ENCODE measurements around the gene EXOC3L2.
"Not testable (repeated sequence)": the region's sequence is repeated elsewhere in the genome, so short reads cannot be mapped to it uniquely, and the experiment has no call there.

Gene EXOC3L2

GRCh38 chr19:45271098-45271734 lies 26.0 kb upstream of the EXOC3L2 start:
- Mint-ChIP-seq H3K9me3 (no peaks in the 10 kb centered on the region), H3K36me3 (ENCODE audit: low read depth) (peaks cover under 1% of the 10 kb centered on the region), H3K4me3 (no peak overlapping the region), H3K27me3 (ENCODE audit: low read depth) (no peaks in the 10 kb centered on the region), H3K27ac (no peak overlapping the region), H3K4me1 (ENCODE audit: low read depth) (no peaks in the 10 kb centered on the region)
- no peak for DNase-seq (ENCODE audit: low spot score)

GRCh38 chr19:45269939-45270338 lies 24.7 kb upstream of the EXOC3L2 start:
- not testable (repeated sequence) for H3K4me3 Mint-ChIP-seq; H3K27me3 Mint-ChIP-seq (ENCODE audit: low read depth); H3K9me3 Mint-ChIP-seq; H3K36me3 Mint-ChIP-seq (ENCODE audit: low read depth); DNase-seq (ENCODE audit: low spot score); H3K4me1 Mint-ChIP-seq (ENCODE audit: low read depth); H3K27ac Mint-ChIP-seq

GRCh38 chr19:45267296-45267695 lies 22.1 kb upstream of the EXOC3L2 start:
- no peak overlapping the region for H3K27ac Mint-ChIP-seq
- DNase-seq (ENCODE audit: low spot score): no peak
- no peaks in the 10 kb centered on the region for H3K36me3 Mint-ChIP-seq (ENCODE audit: low read depth)
- H3K4me3 Mint-ChIP-seq: no peak overlapping the region
- no peaks in the 10 kb centered on the region for H3K4me1 Mint-ChIP-seq (ENCODE audit: low read depth)
- H3K9me3 Mint-ChIP-seq: no peaks in the 10 kb centered on the region
- no peaks in the 10 kb centered on the region for H3K27me3 Mint-ChIP-seq (ENCODE audit: low read depth)

- Mint-ChIP-seq H3K4me3 (no peak overlapping the region), H3K4me1 (ENCODE audit: low read depth) (no peaks in the 10 kb centered on the region), H3K27me3 (ENCODE audit: low read depth) (no peaks in the 10 kb centered on the region), H3K27ac (no peak overlapping the region), H3K9me3 (no peaks in the 10 kb centered on the region), H3K36me3 (ENCODE audit: low read depth) (no peaks in the 10 kb centered on the region)
- DNase-seq (ENCODE audit: low spot score): no peak
Measured at GRCh38 chr19:45265375-45265774, 20.2 kb upstream of the EXOC3L2 start.

GRCh38 chr19:45264781-45265317 lies 19.6 kb upstream of the EXOC3L2 start:
- Mint-ChIP-seq H3K27me3 (ENCODE audit: low read depth) (no peaks in the 10 kb centered on the region), H3K4me3 (no peak overlapping the region), H3K4me1 (ENCODE audit: low read depth) (no peaks in the 10 kb centered on the region), H3K9me3 (no peaks in the 10 kb centered on the region), H3K27ac (no peak overlapping the region), H3K36me3 (ENCODE audit: low read depth) (no peaks in the 10 kb centered on the region)
- DNase-seq (ENCODE audit: low spot score): no peak

GRCh38 chr19:45263013-45263412 lies 17.8 kb upstream of the EXOC3L2 start:
- H3K27me3 Mint-ChIP-seq (ENCODE audit: low read depth): no peaks in the 10 kb centered on the region
- no peak overlapping the region for H3K4me3 Mint-ChIP-seq
- H3K27ac Mint-ChIP-seq: no peak overlapping the region
- H3K4me1 Mint-ChIP-seq (ENCODE audit: low read depth): no peaks in the 10 kb centered on the region
- no peak for DNase-seq (ENCODE audit: low spot score)
- no peaks in the 10 kb centered on the region for H3K36me3 Mint-ChIP-seq (ENCODE audit: low read depth)
- H3K9me3 Mint-ChIP-seq: no peaks in the 10 kb centered on the region

- Mint-ChIP-seq H3K36me3 (ENCODE audit: low read depth) (no peaks in the 10 kb centered on the region), H3K9me3 (no peaks in the 10 kb centered on the region), H3K27ac (no peak overlapping the region), H3K4me3 (no peak overlapping the region), H3K4me1 (ENCODE audit: low read depth) (no peaks in the 10 kb centered on the region), H3K27me3 (ENCODE audit: low read depth) (no peaks in the 10 kb centered on the region)
- DNase-seq (ENCODE audit: low spot score): no peak
Measured at GRCh38 chr19:45262570-45262969, 17.4 kb upstream of the EXOC3L2 start.

- no peaks in the 10 kb centered on the region for H3K27me3 Mint-ChIP-seq (ENCODE audit: low read depth)
- no peaks in the 10 kb centered on the region for H3K9me3 Mint-ChIP-seq
- no peak overlapping the region for H3K27ac Mint-ChIP-seq
- DNase-seq (ENCODE audit: low spot score): no peak
- no peak overlapping the region for H3K4me3 Mint-ChIP-seq
- H3K4me1 Mint-ChIP-seq (ENCODE audit: low read depth): peaks cover under 1% of the 10 kb centered on the region
- no peaks in the 10 kb centered on the region for H3K36me3 Mint-ChIP-seq (ENCODE audit: low read depth)
Measured at GRCh38 chr19:45258862-45259261, 13.7 kb upstream of the EXOC3L2 start.

- Mint-ChIP-seq H3K27ac (no peak overlapping the region), H3K4me3 (no peak overlapping the region), H3K36me3 (ENCODE audit: low read depth) (no peaks in the 10 kb centered on the region), H3K9me3 (no peaks in the 10 kb centered on the region), H3K4me1 (ENCODE audit: low read depth) (peaks cover 18% of the 10 kb centered on the region), H3K27me3 (ENCODE audit: low read depth) (no peaks in the 10 kb centered on the region)
- no peak for DNase-seq (ENCODE audit: low spot score)
Measured at GRCh38 chr19:45256836-45257235, 11.6 kb upstream of the EXOC3L2 start.

- Mint-ChIP-seq H3K4me1 (ENCODE audit: low read depth) (peaks cover 20% of the 10 kb centered on the region), H3K4me3 (no peak overlapping the region), H3K27ac (no peak overlapping the region), H3K9me3 (no peaks in the 10 kb centered on the region), H3K36me3 (ENCODE audit: low read depth) (no peaks in the 10 kb centered on the region), H3K27me3 (ENCODE audit: low read depth) (peaks cover 1% of the 10 kb centered on the region)
- DNase-seq (ENCODE audit: low spot score): no peak
Measured at GRCh38 chr19:45255611-45256157, 10.5 kb upstream of the EXOC3L2 start.

- DNase-seq (ENCODE audit: low spot score): no peak
- H3K9me3 Mint-ChIP-seq: no peaks in the 10 kb centered on the region
- H3K4me3 Mint-ChIP-seq: peak overlapping the region; percentile 84
- H3K27me3 Mint-ChIP-seq (ENCODE audit: low read depth): peaks cover 2% of the 10 kb centered on the region
- peak overlapping the region; percentile 45 for H3K27ac Mint-ChIP-seq
- H3K4me1 Mint-ChIP-seq (ENCODE audit: low read depth): peaks cover 21% of the 10 kb centered on the region
- H3K36me3 Mint-ChIP-seq (ENCODE audit: low read depth): no peaks in the 10 kb centered on the region
Measured at GRCh38 chr19:45254044-45254531, 8.9 kb upstream of the EXOC3L2 start.

- DNase-seq (ENCODE audit: low spot score): no peak
- Mint-ChIP-seq H3K36me3 (ENCODE audit: low read depth) (no peaks in the 10 kb centered on the region), H3K9me3 (no peaks in the 10 kb centered on the region), H3K4me3 (peak overlapping the region; percentile 84), H3K27ac (peak overlapping the region; percentile 45), H3K4me1 (ENCODE audit: low read depth) (peaks cover 24% of the 10 kb centered on the region), H3K27me3 (ENCODE audit: low read depth) (peaks cover 2% of the 10 kb centered on the region)
Measured at GRCh38 chr19:45253396-45254027, 8.3 kb upstream of the EXOC3L2 start.

- peak overlapping the region; percentile 84 for H3K4me3 Mint-ChIP-seq
- H3K36me3 Mint-ChIP-seq (ENCODE audit: low read depth): no peaks in the 10 kb centered on the region
- H3K27me3 Mint-ChIP-seq (ENCODE audit: low read depth): peaks cover 2% of the 10 kb centered on the region
- H3K9me3 Mint-ChIP-seq: no peaks in the 10 kb centered on the region
- H3K4me1 Mint-ChIP-seq (ENCODE audit: low read depth): peaks cover 24% of the 10 kb centered on the region
- DNase-seq (ENCODE audit: low spot score): no peak
- H3K27ac Mint-ChIP-seq: peak overlapping the region; percentile 62
Measured at GRCh38 chr19:45251452-45252354, 6.5 kb upstream of the EXOC3L2 start.

All from T-helper 2 cell treated with Interferon-gamma antibody and Interleukin-4, amounts not matched to agents 5 μg/mL and 100 μg/mL, for 36 hours (primary cell).